ENCODE results near the gene NIPBL. TPM values are rescaled to one million over a fixed set of nuclear protein-coding genes. Genes with fewer than 3 reads are reported as not detected.

NIPBL gene
- total RNA-seq, 1 experiment from 2014 or later, result 61.3 TPM

GRCh38 chr5:36841677-36842076 lies 34.9 kb upstream of the NIPBL start:
- Mint-ChIP-seq H3K4me3 (no peak overlapping the region), H3K9me3 (0 out of 5 replicates have a peak, but pooled peaks cover 0 to 3% of the 10 kb centered on the region in 2 experiments), H3K27ac (no peak overlapping the region), H3K4me1 (peaks cover 4 to 17% of the 10 kb centered on the region in 2 experiments; a peak in 3 of 4 replicates), H3K36me3 (ENCODE audit: insufficient read depth in 1 of 3, low read depth in 3 of 3) (no peaks in the 10 kb centered on the region), H3K27me3 (ENCODE audit: low read depth) (no peaks in the 10 kb centered on the region; the same call in 1 of the 2 replicates)
- H4K20me1 ChIP-seq (ENCODE audit: control insufficient read depth, insufficient read depth, insufficient read length), result no peaks in the 10 kb centered on the region
- H3K56ac ChIP-seq (ENCODE audit: insufficient read length, low read depth, low read length), result no peak overlapping the region
- H3K4me1 ChIP-seq (ENCODE audit: insufficient read depth, low read length), result no peaks in the 10 kb centered on the region
- no peak overlapping the region for H3K23ac ChIP-seq (ENCODE audit: insufficient read length, low read depth, low read length)
- no peak overlapping the region for H3T11ph ChIP-seq (ENCODE audit: low read length)
- H2BK20ac ChIP-seq (ENCODE audit: low read depth, low read length, poor library complexity, severe bottlenecking), result no peak overlapping the region
- no peak overlapping the region for H2BK120ac ChIP-seq (ENCODE audit: low read depth, low read length, poor library complexity, severe bottlenecking)
- H3K23me2 ChIP-seq (ENCODE audit: insufficient read length, low read depth, low read length, poor library complexity, severe bottlenecking), result no peaks in the 10 kb centered on the region
- H3K27ac ChIP-seq (ENCODE audit: insufficient read length, low read depth, low read length), result no peak overlapping the region
- no peak overlapping the region for H4K91ac ChIP-seq (ENCODE audit: insufficient read length, low read depth, low read length)
- no peak overlapping the region for H3K4ac ChIP-seq (ENCODE audit: low read depth, low read length)
- no peak overlapping the region for H3K14ac ChIP-seq (ENCODE audit: insufficient read depth, low read length)
- no peaks in the 10 kb centered on the region for H3K79me2 ChIP-seq (ENCODE audit: insufficient read depth, low read length)
- H3K9me3 ChIP-seq (ENCODE audit: control insufficient read depth, low read depth, low read length), result no peaks in the 10 kb centered on the region
- H3K27me3 ChIP-seq (ENCODE audit: insufficient read depth, low read length), result no peaks in the 10 kb centered on the region
- no CpG with 5 or more reads among the region's 1 CpG for WGBS (ENCODE audit: extremely low coverage, insufficient read length, low lambda C conversion rate)
- DNase-seq, result no peak
- H2AK5ac ChIP-seq (ENCODE audit: insufficient read length, low read length), result no peak overlapping the region
- no peaks in the 10 kb centered on the region for H3K79me1 ChIP-seq (ENCODE audit: insufficient read depth, low read depth, low read length, poor library complexity, severe bottlenecking)
- no peak overlapping the region for H2AFZ ChIP-seq (ENCODE audit: low read length)
- H2BK12ac ChIP-seq (ENCODE audit: insufficient read length, low read depth, low read length), result no peak overlapping the region
- H3K4me2 ChIP-seq (ENCODE audit: insufficient read depth, insufficient read length, low read length), result no peak overlapping the region
- no peak overlapping the region for H3K18ac ChIP-seq (ENCODE audit: insufficient read length, low read depth, low read length)
- TF ChIP-seq, protein P1, sequence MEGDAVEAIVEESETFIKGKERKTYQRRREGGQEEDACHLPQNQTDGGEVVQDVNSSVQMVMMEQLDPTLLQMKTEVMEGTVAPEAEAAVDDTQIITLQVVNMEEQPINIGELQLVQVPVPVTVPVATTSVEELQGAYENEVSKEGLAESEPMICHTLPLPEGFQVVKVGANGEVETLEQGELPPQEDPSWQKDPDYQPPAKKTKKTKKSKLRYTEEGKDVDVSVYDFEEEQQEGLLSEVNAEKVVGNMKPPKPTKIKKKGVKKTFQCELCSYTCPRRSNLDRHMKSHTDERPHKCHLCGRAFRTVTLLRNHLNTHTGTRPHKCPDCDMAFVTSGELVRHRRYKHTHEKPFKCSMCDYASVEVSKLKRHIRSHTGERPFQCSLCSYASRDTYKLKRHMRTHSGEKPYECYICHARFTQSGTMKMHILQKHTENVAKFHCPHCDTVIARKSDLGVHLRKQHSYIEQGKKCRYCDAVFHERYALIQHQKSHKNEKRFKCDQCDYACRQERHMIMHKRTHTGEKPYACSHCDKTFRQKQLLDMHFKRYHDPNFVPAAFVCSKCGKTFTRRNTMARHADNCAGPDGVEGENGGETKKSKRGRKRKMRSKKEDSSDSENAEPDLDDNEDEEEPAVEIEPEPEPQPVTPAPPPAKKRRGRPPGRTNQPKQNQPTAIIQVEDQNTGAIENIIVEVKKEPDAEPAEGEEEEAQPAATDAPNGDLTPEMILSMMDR (conservative IDR thresholded peaks at IDR 0.05), result no peak
- H2BK5ac ChIP-seq (ENCODE audit: insufficient read length, low read length), result no peak overlapping the region
- H4K5ac ChIP-seq (ENCODE audit: insufficient read length, low read depth, low read length), result no peak overlapping the region
- no peak overlapping the region for H2BK15ac ChIP-seq (ENCODE audit: low read depth, low read length)
- H3K9ac ChIP-seq (ENCODE audit: extremely low read depth, insufficient read length, low read length), result no peak overlapping the region
- no peak overlapping the region for H4K8ac ChIP-seq (replicated peaks; ENCODE audit: insufficient read length, low read depth, low read length)

Data from H9 (cell line).